COR-L47 (cell line): Measurements from ENCODE around the gene AGTRAP.

Experiments used
- DNase-seq: peaks from one replicate; lab custom pipeline; 2025; lab: John Stamatoyannopoulos, UW

The AGTRAP gene

GRCh38 chr1:11800391-11800755 is 64.4 kb downstream of the AGTRAP start:
- DNase-seq: no peak
